Measurements from ENCODE around the gene MAST1. TPM values are rescaled to one million over a fixed set of nuclear protein-coding genes. Genes with fewer than 3 reads are reported as not detected.
"Not testable (repeated sequence)": the region's sequence is repeated elsewhere in the genome, so short reads cannot be mapped to it uniquely, and the experiment has no call there.

MAST1 gene
- total RNA-seq, 1 donor from 2014 or later: 0.49 TPM

- intact Hi-C loops (cut with micrococcal nuclease): no loop called here
Measured at GRCh38 chr19:12888006-12888603, 49.8 kb downstream of the MAST1 start.

DNA sequence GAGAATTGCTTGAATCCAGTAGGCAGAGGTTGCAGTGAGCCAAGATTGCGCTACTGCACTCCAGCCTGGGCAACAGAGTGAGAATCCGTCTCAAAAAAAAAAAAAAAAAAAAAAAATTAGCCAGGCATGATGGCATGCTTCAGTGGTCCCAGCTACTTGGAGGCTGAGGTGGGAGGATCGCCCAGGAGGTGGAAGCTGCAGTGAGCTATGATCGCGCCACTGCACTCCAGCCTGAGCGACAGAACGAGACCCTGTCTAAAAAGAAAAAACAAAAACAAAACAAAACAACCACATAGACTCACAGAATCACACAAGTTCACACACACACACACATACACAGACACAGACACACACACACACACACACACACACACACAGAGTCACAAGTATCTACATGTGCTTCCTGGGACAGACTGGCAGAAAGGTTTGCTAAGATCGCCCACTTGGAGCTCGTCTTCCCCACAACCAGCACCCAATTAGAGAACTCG lies 52.0 kb downstream of the MAST1 start:
- intact Hi-C loops (cut with micrococcal nuclease): loop anchor here (1.0 to 5.0 kb wide), 3 partner anchors 9 to 212 kb away; partner anchors contain the start of genes DNASE2, GADD45GIP1 and LYL1

DNA sequence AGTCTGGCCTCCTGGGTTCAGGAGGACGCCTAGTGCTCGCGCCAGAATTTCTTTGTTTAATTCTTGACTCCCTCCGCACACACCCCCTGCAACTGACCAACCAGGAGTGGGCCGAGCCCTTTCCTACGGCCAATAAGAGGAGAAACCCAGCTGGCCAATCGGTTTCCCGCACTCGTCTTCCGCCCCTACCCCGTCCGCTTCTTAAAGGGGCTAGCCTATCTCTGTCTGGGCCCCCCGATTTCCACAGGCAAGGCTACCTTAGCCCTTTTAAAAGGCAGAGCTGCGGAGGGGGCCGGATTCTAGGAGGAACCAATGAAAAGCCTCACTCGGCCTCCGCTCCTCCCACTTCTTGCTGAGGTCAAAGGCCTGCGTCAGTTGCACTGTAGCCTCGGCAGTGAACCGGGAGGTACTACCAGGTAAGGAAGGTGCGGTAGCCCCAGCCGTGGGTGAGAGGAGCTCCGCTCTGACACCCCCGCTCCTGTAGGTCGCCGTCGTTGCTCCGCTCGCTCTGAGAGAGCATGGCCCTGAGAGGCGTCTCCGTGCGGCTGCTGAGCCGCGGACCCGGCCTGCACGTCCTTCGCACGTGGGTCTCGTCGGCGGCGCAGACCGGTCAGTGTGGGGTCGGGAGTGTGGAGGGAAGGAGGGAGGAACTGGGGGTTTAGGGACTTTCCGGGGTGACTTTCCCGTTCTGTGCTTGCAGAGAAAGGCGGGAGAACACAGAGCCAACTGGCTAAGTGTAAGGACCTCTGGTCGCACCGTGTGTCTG lies 52.7 kb downstream of the MAST1 start, which contains the start of gene GCDH:
GCDH (plus strand) TSS at position 374 of the 766 bp plus-strand sequence; CDS start at position 519, 145 bp downstream.
- intact Hi-C loops (cut with micrococcal nuclease): loop anchor here (1.0 to 5.0 kb wide), 10 partner anchors 10 to 211 kb away; partner anchors contain the start of genes CALR, DNASE2, FARSA and GADD45GIP1

DNA sequence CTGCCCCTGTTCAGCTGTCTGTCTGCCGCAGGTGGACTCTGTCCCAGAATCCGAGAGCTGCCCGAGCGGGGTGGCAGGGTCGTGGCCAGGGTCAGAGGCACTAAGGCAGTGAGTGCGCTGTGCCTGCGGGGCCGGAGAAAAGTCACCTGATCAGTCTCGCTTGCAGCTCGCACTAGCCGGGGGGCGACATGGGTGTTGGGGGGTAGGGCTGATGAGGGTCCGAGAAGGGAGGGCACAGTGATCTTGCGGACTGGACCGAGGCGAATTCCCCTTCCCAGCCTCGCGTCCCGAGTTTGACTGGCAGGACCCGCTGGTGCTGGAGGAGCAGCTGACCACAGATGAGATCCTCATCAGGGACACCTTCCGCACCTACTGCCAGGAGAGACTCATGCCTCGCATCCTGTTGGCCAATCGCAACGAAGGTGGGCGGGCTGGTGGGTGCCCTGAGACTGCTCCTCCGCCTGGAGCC lies 53.3 kb downstream of the MAST1 start:
- intact Hi-C loops (cut with micrococcal nuclease): loop anchor here (1.0 to 5.0 kb wide), 9 partner anchors 23 to 211 kb away; partner anchors contain the start of genes CALR, FARSA, GADD45GIP1 and HOOK2

DNA sequence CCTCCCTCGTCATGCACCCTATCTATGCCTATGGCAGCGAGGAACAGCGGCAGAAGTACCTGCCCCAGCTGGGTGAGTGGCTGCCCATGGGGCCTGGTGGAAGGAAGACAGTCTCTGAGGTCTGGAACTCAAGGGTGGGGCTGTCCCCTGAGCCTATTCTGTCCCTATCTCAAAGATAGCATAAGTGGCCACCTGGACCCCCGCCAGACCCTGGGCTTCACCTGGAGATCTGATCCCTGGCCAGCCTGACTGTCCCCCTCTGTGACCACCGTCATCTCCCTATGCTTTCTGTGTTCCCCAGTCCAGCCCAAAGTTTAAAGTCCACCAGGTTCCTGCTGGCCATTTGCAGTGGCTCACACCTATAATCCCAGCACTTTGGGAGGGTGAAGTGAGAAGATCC lies 55.3 kb downstream of the MAST1 start:
- intact Hi-C loops (cut with micrococcal nuclease): loop anchor here (5.0 kb wide), 1 partner anchor 209 kb away; the partner anchor contains the start of gene LYL1

GRCh38 chr19:12896460-12896859 lies 58.1 kb downstream of the MAST1 start:
- intact Hi-C loops (cut with micrococcal nuclease): no loop called here

- intact Hi-C loops (cut with micrococcal nuclease): no loop called here
Measured at GRCh38 chr19:12899891-12900518, 61.7 kb downstream of the MAST1 start.

DNA sequence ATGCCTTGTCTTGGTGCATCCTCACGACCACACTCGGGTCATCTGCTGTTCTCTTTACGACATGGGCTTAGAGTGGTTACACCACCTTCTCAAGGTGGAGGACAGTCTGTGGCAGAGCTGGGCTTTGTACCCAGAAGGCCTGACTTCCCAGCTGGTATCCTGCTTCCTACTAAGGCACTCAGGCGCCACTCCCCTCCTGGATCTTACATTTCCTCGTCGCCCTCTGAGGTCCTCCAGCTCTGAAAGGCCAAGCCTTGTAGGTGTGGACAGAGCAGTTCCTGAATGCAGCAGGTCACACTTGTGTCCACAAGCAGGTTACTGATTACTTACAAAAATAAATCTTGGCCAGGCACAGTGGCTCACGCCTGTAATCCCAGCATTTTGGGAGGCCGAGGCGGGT lies 68.9 kb downstream of the MAST1 start:
- intact Hi-C loops (cut with micrococcal nuclease): no loop called here

GRCh38 chr19:12912571-12912970 lies 74.3 kb downstream of the MAST1 start:
- intact Hi-C loops (cut with micrococcal nuclease): no loop called here

- intact Hi-C loops (cut with micrococcal nuclease): no loop called here
Measured at GRCh38 chr19:12913011-12913561, 74.8 kb downstream of the MAST1 start.

DNA sequence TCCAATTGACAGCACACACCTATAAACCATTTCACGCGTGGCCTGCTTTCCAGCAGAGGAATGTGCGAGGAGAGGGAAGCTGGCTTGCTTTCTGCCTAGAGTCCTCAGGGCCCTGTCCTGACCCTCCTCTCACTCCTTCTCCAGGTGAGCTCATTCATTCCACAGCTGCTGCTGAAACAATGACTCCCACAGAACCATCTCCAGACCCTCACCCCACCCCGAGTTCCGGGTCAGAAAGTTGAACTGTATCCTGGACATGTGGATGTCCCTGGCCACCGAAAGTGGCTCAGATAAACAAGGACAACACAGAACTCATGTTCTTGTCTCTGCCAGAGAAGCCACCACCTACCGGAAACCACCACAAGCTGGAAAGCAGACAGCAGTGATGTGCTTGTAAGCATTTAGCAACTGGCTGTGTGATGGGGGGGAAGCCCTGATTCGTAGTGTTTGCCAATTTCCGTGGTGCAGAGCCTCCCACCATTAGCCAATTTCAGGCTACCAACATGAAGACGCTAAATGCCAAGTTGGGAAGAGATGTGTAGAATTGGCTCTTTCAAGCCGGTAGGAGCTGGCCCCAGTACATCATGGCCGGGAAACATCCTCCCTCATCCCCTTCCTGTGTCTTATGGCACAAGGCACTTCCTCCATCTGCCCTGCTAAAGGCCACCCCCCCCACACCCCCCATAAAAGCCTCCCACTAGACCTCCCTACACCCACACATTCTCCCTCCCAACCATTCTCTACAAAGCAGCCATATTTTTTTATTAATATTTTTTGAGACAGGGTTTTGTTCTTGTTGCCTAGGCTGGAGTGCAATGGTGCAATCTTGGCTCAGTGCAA lies 75.8 kb downstream of the MAST1 start:
- intact Hi-C loops (cut with micrococcal nuclease): loop anchor here (1.0 kb wide), 1 partner anchor 23 kb away; the partner anchor contains the start of gene GCDH

GRCh38 chr19:12915860-12916259 lies 77.5 kb downstream of the MAST1 start:
- intact Hi-C loops (cut with micrococcal nuclease): not testable (repeated sequence)

DNA sequence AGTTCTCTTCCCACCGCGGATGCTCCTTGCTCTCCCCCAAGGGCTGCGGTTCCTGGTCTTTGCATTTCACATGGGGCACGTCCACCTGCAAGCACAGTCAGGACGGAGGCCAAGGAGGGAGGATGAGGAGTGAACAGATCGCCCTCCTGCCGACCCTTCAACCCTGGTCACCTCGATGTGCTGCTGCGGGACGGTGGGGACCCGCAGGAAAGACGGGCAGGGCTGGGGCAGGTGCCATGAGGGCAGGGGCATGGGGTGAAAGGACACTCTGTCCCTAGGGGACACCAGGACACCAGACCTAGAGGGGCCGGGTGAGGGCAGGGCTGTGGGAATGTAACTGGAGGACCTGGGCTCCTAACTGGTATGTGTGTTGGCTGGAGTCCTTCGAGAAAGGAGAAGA lies 79.9 kb downstream of the MAST1 start:
- intact Hi-C loops (cut with micrococcal nuclease): no loop called here

- intact Hi-C loops (cut with micrococcal nuclease): no loop called here
Measured at GRCh38 chr19:12921047-12921446, 82.7 kb downstream of the MAST1 start.

DNA sequence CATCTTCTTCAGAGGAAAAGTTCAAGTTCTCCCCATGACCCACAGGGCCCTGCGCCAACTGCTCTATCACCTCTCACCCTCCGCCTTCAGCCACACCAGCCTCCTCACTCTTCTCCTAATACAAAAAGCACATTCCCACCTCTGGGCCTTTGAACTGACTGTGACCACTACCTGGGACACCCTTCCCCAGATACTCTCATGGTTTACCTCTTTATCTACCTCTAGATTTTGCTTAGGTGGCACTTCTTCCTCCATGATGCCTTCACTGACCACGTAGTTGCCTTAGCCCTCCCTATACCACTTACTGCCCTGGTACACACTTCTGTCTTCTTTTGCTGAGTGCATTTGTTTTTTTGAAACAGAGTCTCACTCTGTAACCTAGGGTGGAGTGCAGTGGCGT lies 84.6 kb downstream of the MAST1 start:
- intact Hi-C loops (cut with micrococcal nuclease): no loop called here

Other genes starting within 250 kb of the MAST1 start
- 13.1 and 14.8 TPM in 2 replicates for gene ZNF490, start 227.7 kb upstream of the MAST1 start, total RNA-seq
- 31.4 and 34.3 TPM in 2 replicates for gene ZNF791, start 227.6 kb upstream of the MAST1 start, total RNA-seq
- gene MAN2B1, start 171.8 kb upstream of the MAST1 start, total RNA-seq: 189 and 197 TPM in 2 replicates
- gene WDR83, start 171.7 kb upstream of the MAST1 start, total RNA-seq: 19.2 and 20.1 TPM in 2 replicates
- 108 and 121 TPM in 2 replicates for gene DHPS, start 156.6 kb upstream of the MAST1 start, total RNA-seq
- gene GNG14, start 150.5 kb upstream of the MAST1 start, total RNA-seq: not detected in 2 replicates
- 5.0 and 6.1 TPM in 2 replicates for gene FBXW9, start 141.9 kb upstream of the MAST1 start, total RNA-seq
- 86.1 and 87.4 TPM in 2 replicates for gene TNPO2, start 114.6 kb upstream of the MAST1 start, total RNA-seq
- gene TRIR, start 103.8 kb upstream of the MAST1 start, total RNA-seq: 180 and 185 TPM in 2 replicates
- 66.7 and 69.3 TPM in 2 replicates for gene GET3, start 101.0 kb upstream of the MAST1 start, total RNA-seq
- gene BEST2, start 86.7 kb upstream of the MAST1 start, total RNA-seq: 0.10 TPM in 1 of 2 replicates, not detected in the other
- gene HOOK2, start 63.0 kb upstream of the MAST1 start, total RNA-seq: 16.5 and 17.9 TPM in 2 replicates
- gene JUNB, start 47.0 kb upstream of the MAST1 start, total RNA-seq: 309 and 316 TPM in 2 replicates
- gene PRDX2, start 36.7 kb upstream of the MAST1 start, total RNA-seq: 300 and 302 TPM in 2 replicates
- gene THSD8, start 36.4 kb upstream of the MAST1 start, total RNA-seq: 13.0 and 24.6 TPM in 2 replicates
- 24.3 and 30.5 TPM in 2 replicates for gene RNASEH2A, start 31.9 kb upstream of the MAST1 start, total RNA-seq
- not detected in 2 replicates for gene RTBDN, start 3.9 kb upstream of the MAST1 start, total RNA-seq
- 29.5 and 32.6 TPM in 2 replicates for gene DNASE2, start 42.9 kb downstream of the MAST1 start, total RNA-seq
- 0.22 and 0.41 TPM in 2 replicates for gene KLF1, start 48.7 kb downstream of the MAST1 start, total RNA-seq
- 48.0 and 49.5 TPM in 2 replicates for gene GCDH, start 52.6 kb downstream of the MAST1 start, total RNA-seq
- 1.9 and 2.8 TPM in 2 replicates for gene SYCE2, start 80.8 kb downstream of the MAST1 start, total RNA-seq
- 108 and 117 TPM in 2 replicates for gene FARSA, start 95.2 kb downstream of the MAST1 start, total RNA-seq
- 1,347 and 1,385 TPM in 2 replicates for gene CALR, start 100.1 kb downstream of the MAST1 start, total RNA-seq
- 113 and 115 TPM in 2 replicates for gene RAD23A, start 107.3 kb downstream of the MAST1 start, total RNA-seq
- gene GADD45GIP1, start 118.7 kb downstream of the MAST1 start, total RNA-seq: 16.6 and 17.9 TPM in 2 replicates
- 0.10 TPM in 1 of 2 replicates, not detected in the other for gene DAND5, start 131.1 kb downstream of the MAST1 start, total RNA-seq
- 0.96 and 1.1 TPM in 2 replicates for gene NFIX, start 157.0 kb downstream of the MAST1 start, total RNA-seq